Measurements from ENCODE around the gene SYTL1.
A peak's percentile ranks its signal among the peaks of the same experiment; 100 is the strongest.

The SYTL1 gene

DNA sequence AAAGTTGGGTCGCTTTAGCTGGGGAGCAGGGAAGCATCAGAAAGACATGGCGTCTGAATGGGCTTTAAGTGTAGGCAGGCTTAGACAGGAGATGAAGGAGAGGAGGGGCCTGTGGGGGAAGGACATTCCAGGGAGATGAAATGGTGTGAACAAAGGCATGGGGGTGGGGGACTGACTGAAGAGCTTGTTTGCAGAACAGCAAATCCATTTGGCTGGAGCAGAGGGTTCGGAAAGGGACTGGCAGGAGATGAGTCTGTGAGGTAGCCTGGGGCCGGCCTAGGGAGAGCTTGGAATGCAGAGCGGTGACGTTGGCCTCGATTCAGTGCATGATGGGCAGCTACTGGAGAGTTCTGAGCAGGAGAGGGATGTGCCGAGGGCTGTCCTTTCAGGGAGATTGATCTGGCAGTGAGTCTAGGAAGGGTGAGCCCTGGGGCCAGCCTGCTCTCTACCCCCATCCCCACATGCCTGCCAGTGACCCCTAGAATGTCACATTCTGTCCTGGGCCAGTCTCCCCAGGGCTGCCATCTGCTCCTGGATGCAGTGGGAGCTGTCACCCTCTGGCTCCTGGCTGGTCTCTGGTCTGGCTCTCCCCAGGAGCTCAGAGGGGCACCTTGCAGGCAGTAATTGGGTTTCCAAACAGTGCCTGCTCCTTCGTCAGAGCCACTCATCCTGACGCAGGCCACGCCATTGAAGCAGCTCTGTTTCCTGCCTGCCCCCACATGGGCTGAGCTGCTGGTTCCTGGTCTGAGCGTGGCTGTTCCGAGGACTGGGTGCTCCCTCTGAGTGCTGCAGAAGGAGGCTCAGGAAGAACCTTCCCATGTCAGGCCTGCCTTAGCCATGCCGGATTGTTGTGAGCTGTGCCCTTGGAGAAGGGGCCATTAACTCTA is 42.2 kb upstream of the SYTL1 start:
- H3K4me3 ChIP-seq (replicated peaks; ENCODE audit: low read depth, low read length): no peak overlapping the region
- TF ChIP-seq, protein P1, sequence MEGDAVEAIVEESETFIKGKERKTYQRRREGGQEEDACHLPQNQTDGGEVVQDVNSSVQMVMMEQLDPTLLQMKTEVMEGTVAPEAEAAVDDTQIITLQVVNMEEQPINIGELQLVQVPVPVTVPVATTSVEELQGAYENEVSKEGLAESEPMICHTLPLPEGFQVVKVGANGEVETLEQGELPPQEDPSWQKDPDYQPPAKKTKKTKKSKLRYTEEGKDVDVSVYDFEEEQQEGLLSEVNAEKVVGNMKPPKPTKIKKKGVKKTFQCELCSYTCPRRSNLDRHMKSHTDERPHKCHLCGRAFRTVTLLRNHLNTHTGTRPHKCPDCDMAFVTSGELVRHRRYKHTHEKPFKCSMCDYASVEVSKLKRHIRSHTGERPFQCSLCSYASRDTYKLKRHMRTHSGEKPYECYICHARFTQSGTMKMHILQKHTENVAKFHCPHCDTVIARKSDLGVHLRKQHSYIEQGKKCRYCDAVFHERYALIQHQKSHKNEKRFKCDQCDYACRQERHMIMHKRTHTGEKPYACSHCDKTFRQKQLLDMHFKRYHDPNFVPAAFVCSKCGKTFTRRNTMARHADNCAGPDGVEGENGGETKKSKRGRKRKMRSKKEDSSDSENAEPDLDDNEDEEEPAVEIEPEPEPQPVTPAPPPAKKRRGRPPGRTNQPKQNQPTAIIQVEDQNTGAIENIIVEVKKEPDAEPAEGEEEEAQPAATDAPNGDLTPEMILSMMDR (IDR thresholded peaks at IDR 0.05; ENCODE audit: low read length, missing control alignments): no peak
- peak; percentile 98 for DNase-seq (ENCODE audit: low read depth)

DNA sequence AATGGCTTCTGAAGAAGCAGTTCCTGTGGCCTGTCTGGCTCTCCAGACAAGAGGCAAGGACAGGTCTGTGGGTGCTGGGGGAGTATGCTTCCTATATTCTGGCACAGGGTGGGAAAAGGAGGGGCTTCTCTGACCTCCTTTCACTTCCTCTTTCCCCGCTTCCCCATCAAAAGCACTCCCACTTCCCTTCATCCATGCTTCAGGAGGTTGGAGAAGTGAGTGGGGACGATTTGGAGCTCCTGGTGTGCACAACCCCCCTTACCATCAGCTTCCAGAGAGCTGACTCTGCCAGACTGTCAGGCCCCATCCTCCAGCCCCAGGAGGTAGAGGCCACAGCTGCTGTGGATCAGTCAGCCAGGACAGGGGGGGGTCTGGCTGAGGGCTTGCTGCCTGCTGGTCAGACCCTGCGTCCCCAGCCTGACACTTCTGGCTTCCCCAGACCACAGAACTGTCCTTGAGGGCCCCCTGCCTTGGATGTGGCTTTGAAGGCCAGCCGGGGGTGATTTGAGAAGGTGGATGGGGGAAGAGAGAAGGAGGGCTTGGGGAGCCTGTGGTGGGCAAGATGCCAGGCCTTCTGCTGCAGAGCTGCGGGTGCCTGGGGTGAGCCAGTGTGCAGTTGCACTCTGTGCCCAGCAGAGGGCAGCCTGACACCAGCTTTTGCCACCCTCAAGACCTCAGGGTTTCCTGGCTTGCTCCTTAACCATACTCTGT is 41.3 kb upstream of the SYTL1 start:
- DNase-seq (ENCODE audit: low read depth): peak; percentile 95
- no peak overlapping the region for H3K4me3 ChIP-seq (replicated peaks; ENCODE audit: low read depth, low read length)
- TF ChIP-seq, protein P1 (IDR thresholded peaks at IDR 0.05; ENCODE audit: low read length, missing control alignments): peak; percentile 99

DNA sequence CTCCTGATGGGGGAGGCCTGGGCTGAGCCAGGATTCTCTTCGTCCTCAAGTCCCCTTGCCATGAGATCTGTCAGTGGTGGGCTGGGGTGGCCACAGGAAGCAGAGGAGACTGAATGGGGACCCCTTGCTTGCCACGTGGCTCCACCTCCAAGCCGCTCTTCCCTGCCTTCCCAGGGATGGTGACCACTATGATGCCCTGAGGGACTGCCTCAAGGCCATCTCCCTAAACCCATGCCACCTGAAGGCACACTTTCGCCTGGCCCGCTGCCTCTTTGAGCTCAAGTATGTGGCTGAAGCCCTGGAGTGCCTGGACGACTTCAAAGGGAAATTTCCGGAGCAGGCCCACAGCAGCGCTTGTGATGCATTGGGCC is 40.8 kb upstream of the SYTL1 start:
- DNase-seq (ENCODE audit: low read depth): no peak
- TF ChIP-seq, protein P1 (IDR thresholded peaks at IDR 0.05; ENCODE audit: low read length, missing control alignments): no peak
- no peak overlapping the region for H3K4me3 ChIP-seq (replicated peaks; ENCODE audit: low read depth, low read length)

DNA sequence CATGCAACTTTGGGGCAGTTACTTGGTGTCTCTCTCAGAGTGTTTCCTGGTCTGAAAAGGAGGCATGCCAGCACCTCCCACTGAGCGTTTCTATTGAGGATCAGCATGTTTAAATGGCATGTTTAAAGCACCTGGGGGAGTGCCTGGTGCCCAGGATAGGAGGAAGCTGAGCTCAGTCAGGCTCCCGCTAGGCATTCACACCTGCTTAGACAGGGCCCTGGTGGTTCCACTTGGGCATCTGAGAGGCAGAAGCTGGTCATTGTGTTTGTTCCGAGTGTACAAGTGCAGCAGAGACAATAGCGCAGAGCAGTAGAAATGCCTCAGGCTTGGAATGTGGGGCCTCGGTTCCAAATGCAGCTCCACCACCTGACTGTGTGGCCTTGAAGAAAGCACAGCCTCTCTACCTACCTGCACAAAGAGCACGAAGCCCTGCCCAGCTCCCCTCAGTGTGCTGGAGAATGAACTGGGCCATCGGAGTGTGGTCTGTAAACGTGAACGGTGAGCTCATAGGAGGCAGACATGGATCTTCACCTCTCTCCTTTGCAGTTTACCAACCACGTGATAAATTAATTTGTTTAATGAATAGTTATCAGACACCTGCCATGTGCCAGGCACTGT is 40.1 kb upstream of the SYTL1 start:
- no peak overlapping the region for H3K4me3 ChIP-seq (replicated peaks; ENCODE audit: low read depth, low read length)
- DNase-seq (ENCODE audit: low read depth): no peak
- TF ChIP-seq, protein P1 (IDR thresholded peaks at IDR 0.05; ENCODE audit: low read length, missing control alignments): no peak

DNA sequence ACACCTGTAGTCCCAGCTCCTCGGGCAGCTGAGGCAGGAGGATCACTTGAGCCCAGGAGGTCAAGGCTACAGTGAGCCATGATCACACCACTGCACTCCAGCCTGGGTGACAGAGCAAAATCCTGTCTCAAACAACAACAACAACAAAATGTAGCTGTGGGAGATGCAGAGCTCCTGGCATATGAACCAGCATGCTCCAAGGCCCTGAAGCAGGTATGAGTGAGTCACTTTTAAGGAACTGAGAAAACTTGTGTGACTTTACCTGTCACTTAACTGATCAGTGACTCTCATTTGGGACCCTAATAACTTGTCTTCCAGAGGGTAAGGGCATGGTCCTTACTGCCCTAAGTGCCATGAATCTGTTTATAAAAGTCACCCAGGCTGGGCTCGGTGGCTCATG is 39.2 kb upstream of the SYTL1 start:
- TF ChIP-seq, protein P1 (IDR thresholded peaks at IDR 0.05; ENCODE audit: low read length, missing control alignments): no peak
- no peak for DNase-seq (ENCODE audit: low read depth)
- no peak overlapping the region for H3K4me3 ChIP-seq (replicated peaks; ENCODE audit: low read depth, low read length)

DNA sequence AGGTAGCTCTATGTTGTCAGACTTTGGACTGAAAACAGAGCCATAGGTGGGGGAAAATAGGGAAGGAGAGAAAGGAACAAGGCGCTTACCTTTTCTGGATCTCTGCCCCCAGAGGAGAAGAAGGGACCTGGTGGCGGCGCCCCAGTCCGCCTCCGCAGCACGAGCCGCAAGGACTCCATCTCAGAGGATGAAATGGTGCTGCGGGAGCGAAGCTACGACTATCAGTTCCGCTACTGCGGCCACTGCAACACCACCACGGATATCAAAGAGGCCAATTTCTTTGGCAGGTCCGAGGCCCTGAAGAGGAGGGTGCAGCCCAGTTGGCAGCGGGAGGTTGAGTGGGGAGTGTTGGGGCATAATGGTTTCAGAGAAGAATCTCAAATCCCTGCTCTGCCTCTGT is 38.3 kb upstream of the SYTL1 start:
- DNase-seq (ENCODE audit: low read depth): no peak
- no peak overlapping the region for H3K4me3 ChIP-seq (replicated peaks; ENCODE audit: low read depth, low read length)
- TF ChIP-seq, protein P1 (IDR thresholded peaks at IDR 0.05; ENCODE audit: low read length, missing control alignments): no peak
